PFSK-1 (cell line): ENCODE results near the gene ORMDL1.

Experiments
- SIN3A ChIP-seq: IDR thresholded peaks from 2 replicates; pipeline ENCODE4 v1.6.1; 2012; ENCODE audit warnings: mild to moderate bottlenecking, low read length, moderate library complexity, borderline replicate concordance; ENCODE audit not compliant: insufficient read depth
- TAF1 ChIP-seq: IDR thresholded peaks from 2 replicates; pipeline ENCODE4 v1.6.1; 2012; ENCODE audit warnings: low read length, control low read depth, borderline replicate concordance; ENCODE audit not compliant: insufficient read depth

DNA sequence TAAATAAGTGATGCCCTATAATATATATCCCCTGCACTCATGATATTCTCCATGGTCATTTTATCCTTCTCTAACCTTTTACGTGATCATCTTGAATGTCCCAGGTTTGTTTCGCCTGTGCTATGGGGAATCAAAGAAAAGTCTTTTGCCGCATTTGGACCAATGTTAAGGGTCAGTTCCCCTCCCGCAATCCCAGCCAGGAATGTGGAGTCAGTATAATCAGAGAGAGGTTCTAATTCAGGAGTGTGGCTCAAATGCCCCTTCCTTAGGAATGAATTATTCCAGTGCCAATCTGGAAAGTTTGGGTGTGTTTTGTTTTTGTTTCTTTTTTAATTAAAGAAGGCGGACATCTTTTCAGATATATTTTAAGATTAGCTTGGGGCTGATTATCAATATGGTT lies 41.9 kb upstream of the ORMDL1 start:
- TF ChIP-seq TAF1: no peak
- no peak for TF ChIP-seq SIN3A
